GM06990 (cell line): Measurements from ENCODE around the gene CEACAM5.

Experiments
- DNase-seq: peaks from one replicate; pipeline ENCODE4 v3.0.0-alpha.2; 2011; ENCODE audit not compliant: insufficient read length; ENCODE audit errors: extremely low read depth
- H3K27me3 ChIP-seq: replicated peaks from 2 replicates; pipeline ENCODE4 v1.6.0; 2011; ENCODE audit warnings: low read length; ENCODE audit not compliant: control insufficient read depth, insufficient read depth
- H3K36me3 ChIP-seq: 2 replicates; pipeline ENCODE4 v1.5.1; 2011; ENCODE audit warnings: low read length; ENCODE audit not compliant: control insufficient read depth, insufficient read depth
- H3K4me3 ChIP-seq: replicated peaks from 2 replicates; pipeline ENCODE4 v1.5.1; 2011; ENCODE audit warnings: low read depth, mild to moderate bottlenecking, control low read depth, low read length
- CTCF ChIP-seq: IDR thresholded peaks from 2 replicates; pipeline ENCODE4 v1.5.1; 2011; ENCODE audit warnings: low read length, control low read depth, mild to moderate bottlenecking, inconsistent platforms; ENCODE audit not compliant: insufficient read depth, poor library complexity, severe bottlenecking

CEACAM5 gene

GRCh38 chr19:41718761-41719160 lies 10.3 kb downstream of the CEACAM5 start:
- Histone ChIP-seq H3K4me3 (no peak overlapping the region), H3K36me3 (no peaks in the 10 kb centered on the region), H3K27me3 (peaks cover 1% of the 10 kb centered on the region)
- no peak for DNase-seq
- no peak for TF ChIP-seq CTCF

- H3K4me3 ChIP-seq, result no peak overlapping the region
- H3K36me3 ChIP-seq, result no peaks in the 10 kb centered on the region
- DNase-seq, result no peak
- TF ChIP-seq CTCF, result no peak
- H3K27me3 ChIP-seq, result peaks cover 1% of the 10 kb centered on the region
Observed at GRCh38 chr19:41720103-41720502, 11.7 kb downstream of the CEACAM5 start.

GRCh38 chr19:41726493-41726892 lies 18.1 kb downstream of the CEACAM5 start:
- no peaks in the 10 kb centered on the region for H3K36me3 ChIP-seq
- H3K27me3 ChIP-seq, result no peaks in the 10 kb centered on the region
- no peak for TF ChIP-seq CTCF
- no peak overlapping the region for H3K4me3 ChIP-seq
- no peak for DNase-seq

- Histone ChIP-seq H3K36me3 (no peaks in the 10 kb centered on the region), H3K4me3 (no peak overlapping the region), H3K27me3 (no peaks in the 10 kb centered on the region; the same call in 1 of the 2 replicates)
- TF ChIP-seq CTCF, result no peak
- DNase-seq, result no peak
Observed at GRCh38 chr19:41734156-41734555, 25.7 kb downstream of the CEACAM5 start.

DNA sequence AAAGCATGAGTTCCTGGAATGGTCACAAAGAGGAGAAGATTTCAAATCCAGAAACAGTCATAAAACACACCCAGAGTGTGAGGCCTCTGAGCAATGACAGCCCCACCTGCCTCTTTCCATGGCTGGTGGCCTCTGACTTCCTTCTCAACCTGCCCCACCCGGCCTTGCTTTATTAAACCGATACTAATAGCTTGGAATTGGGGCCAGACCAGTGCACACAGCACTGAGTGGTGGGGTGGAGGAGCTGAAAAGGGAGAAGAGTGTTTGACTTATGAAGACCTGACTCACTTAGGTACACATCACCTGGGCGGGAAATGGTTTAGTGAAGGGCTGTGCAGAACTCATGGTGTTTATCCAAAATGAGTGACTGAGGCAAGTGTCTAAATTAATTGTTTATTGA lies 26.2 kb downstream of the CEACAM5 start:
- no peaks in the 10 kb centered on the region for H3K36me3 ChIP-seq
- no peak for TF ChIP-seq CTCF
- DNase-seq, result no peak
- no peaks in the 10 kb centered on the region; the same call in 1 of the 2 replicates for H3K27me3 ChIP-seq
- H3K4me3 ChIP-seq, result no peak overlapping the region

DNA sequence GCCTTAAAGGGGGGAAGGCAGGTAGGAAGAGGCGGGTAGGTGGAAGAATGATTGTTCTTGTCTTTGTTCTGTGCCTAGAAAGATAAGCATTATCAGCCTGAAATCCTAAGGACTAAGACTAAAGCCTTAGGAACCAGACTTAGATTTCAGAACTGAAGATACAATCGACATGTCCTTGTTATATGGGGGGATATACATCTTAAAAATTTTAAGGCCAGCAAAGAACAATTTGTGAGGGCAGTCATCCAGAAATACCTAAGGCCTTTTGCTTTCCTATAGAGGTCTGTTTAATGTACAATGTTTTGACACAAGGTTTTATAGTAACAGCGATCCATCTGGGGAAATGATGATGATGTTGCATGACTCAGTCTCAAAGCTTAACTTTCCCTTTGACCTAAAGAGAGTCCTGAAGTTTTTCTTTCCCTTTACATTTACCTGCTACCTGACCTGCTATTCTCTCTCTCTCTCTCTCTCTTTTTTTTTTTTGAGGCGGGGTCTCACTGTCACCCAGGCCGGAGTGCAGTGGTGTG lies 26.7 kb downstream of the CEACAM5 start:
- Histone ChIP-seq H3K4me3 (no peak overlapping the region), H3K36me3 (no peaks in the 10 kb centered on the region), H3K27me3 (no peaks in the 10 kb centered on the region; the same call in 1 of the 2 replicates)
- no peak for DNase-seq
- TF ChIP-seq CTCF, result no peak
